Activated CD4-positive, alpha-beta T cell treated with anti-CD3 and anti-CD28 coated beads, Interleukin-2, Interleukin-4, amounts not matched to agents 100 ng/mL and 50 ng/mL, durations not matched to agents 16 hours and 8 hours (primary cell): ENCODE results near the gene GRIK3.

Experiments used
- DNase-seq: peaks from one replicate; pipeline ENCODE4 v3.0.0-alpha.2; 2020; ENCODE audit warnings: low spot score

The GRIK3 gene

DNA sequence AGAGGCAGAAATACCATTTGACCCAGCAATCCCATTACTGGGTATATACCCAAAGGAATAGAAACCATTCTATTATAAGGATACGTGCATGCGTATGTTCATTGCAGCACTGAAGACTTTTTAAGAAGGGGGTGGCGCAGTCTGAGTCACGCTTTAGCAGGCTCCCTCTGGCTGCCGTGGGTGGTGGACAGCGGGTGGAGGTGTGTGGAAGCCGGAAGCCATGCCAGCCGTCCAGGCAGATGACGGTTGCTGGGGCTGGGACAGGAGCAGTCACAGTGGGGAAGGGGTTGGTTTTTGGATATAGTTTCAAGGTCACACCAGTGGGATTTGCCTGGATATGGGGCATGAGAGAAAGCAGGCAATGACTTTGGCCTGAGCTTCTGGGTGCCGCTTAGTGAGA is 270.5 kb downstream of the GRIK3 start:
- DNase-seq: no peak

DNA sequence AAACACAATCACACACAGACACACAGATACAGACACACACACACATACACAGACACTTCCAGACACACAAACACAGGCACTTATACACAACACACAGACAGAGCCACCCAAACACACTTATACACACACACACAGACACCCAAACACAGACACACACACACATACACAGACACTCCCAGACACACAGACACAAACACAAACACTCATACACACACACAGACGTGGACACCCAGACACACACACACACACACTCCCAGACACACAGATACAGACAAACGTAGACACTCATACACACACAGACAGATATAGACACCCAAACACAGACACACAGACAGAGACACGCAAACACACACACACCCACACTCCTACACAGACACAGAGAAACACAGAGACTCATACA is 272.1 kb downstream of the GRIK3 start:
- no peak for DNase-seq

DNA sequence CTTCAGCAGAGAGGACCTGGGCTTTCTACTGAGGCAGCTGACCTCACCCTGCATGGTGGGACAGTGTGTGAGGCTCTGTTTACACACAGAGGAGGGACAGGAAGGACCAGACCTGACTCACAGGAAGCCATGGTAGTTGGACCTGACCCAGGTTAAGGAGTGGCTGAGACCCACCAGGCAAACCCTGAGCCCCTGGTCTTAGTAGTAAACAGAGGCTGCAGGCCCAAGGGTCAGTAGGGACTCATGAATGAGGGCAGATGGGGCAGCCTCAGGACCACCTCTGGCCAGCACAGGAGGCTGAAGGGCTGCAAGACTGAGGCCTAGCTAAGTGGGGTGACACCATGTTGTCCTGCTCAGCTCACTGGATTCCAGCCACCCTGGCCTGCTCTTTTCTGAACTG is 273.2 kb downstream of the GRIK3 start:
- DNase-seq: no peak

DNA sequence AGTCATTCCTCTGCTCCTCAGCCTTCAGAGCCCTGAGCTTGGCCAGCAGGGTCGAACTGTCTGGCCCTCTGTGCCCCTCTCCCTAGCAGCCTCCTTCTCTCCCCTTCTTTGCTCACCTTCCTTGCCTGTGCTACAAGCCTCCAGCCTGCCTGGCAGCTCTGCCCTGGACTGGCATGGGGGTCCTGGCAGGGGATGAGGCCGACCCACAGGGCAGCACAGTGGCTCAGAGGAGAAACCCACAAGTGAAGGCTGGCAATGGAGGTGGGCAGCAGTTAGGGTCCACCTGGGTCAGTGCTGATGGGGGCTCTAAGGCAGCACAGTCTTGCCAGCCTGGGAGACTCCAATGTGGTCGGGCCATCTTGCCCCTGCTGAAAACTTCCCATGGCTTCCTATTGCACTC is 274.2 kb downstream of the GRIK3 start:
- DNase-seq: no peak

DNA sequence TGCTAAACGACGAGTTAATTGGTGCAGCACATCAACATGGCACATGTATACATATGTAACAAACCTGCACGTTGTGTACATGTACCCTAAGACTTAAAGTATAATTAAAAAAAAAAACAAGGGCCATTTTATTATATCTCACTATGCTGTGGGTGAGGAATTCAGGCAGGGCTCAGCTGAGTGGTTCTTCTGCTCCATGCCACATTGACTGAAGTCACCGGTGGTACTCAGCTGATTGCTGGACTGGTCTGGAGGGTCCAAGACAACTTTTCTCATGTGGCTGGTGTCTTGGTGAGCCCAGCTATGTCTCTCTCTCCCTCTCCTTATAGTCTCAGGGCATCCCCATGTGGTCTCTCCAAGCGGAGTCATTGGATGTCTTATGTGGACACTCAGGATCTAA is 275.0 kb downstream of the GRIK3 start:
- no peak for DNase-seq

DNA sequence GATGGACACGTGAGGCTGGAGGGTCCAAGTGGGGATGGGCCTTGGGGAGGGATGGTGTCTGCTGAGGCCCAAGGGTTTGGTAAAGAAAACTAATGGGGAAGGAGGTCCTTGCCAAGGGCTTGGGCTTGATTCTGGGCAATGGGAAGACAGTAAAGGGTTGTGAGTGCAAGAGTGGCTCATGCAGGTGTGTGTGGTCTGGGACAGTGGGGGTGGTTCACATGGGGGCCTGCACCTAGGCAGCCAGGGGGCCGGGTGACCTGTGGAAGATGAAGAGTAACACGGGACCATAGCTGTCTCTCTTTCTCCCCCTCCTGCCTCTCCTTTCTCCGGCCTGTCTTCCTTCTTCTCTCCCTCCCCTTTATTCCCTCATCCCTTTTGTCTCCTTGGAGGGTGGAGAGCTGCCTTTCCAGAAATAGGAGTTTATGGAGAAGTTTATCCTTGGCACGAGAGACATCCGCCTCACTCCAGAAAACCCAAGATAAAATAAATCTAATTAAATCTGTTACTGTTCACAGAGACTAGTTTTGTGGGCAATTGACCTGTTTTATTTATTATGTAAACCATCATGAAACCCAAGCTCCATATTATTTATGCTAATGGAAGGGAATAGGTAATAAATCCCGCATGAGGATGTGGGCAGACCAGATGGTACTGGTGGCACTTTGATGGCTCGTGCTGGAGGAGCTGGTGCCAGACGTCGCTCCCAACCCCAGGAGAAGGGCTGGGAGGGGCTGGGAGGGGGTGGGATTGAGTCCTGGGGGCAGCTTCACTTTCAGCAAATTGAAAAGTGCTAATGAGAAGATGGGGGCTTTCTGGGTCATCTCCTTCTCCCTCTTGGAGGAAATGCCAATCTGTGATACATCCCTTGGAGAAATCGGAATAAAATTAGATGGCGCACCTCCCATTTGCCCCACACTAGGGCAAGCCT is 278.7 kb downstream of the GRIK3 start:
- DNase-seq: no peak

DNA sequence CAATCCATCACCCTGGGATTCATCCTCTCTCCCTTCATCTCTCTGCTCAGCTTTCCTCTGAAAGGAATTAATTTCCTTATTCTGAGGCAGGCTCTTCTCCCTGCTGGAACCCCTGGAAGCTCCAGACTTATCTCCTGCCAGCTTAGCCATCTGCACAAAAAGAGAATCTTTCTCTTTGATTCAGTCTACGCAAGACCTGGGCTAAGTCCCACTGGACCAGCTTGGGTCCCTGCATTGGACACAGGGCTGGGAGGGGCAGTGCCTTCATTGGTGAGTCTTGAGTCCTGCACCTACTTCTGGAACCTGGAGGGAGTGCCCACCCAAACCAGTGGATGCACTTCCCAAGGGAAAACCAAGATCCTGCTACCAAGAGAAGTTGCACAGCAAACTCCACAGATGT is 279.9 kb downstream of the GRIK3 start:
- no peak for DNase-seq

DNA sequence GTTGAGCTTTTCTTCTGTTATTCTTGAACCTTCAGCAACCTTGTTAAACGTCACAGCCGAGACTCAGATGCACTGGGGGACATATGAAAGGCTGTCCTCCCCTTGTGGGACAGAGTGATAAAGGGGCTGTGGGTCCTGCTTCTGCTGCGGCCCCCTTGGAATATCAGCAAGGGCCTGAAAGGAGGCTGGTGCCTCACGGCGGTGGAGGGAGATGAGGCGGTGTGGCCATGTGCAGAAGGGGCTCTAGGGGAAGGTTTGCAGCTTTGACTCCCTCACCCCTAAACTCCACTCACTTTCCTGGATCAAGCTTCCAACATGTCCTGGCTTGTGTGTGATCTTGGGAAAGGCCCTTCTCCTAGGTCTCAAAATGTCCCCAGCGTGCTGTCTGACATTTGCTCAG is 280.9 kb downstream of the GRIK3 start:
- no peak for DNase-seq

DNA sequence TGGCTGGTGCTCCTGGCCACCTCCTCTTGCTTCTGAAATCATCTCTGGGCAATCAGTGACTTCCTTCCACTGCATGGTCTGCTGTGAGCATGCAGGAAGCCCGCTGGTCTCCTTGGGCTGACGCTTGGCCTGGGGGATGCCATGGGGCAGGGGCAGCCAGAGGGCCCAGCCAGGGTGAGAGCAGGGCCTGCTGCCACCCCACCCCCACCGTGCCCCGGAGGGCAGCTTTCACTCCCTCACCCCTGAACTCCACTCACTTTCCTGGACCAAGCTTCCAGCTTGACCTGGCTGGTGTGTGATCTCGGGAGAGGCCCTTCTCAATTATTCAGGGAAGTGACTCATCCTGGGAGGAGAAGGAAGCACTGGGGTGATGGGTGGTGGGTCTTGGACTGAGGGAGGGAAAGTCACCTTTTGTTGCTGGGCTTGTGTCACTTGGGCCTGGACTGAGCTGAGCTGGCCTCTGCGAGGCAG is 281.4 kb downstream of the GRIK3 start:
- no peak for DNase-seq

DNA sequence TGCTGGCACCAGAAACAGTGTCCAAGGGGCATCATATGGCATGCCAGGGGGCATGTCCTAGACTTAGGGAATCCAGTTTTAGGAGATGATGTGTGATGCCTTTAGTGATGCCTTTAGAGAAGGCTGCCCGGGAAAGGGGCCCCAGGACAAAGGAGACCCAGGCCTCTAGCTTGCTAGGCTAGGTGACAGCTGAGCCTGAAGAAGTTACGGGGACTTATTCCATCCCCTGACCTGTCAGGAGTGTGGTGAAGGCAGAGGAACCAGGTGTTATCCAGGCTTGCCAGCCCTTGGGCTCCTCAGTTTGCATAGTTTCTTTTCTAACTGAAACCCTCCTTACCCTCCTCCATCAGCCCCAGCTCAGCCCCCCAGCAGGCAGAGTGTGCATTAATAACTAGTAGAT is 281.9 kb downstream of the GRIK3 start:
- no peak for DNase-seq

DNA sequence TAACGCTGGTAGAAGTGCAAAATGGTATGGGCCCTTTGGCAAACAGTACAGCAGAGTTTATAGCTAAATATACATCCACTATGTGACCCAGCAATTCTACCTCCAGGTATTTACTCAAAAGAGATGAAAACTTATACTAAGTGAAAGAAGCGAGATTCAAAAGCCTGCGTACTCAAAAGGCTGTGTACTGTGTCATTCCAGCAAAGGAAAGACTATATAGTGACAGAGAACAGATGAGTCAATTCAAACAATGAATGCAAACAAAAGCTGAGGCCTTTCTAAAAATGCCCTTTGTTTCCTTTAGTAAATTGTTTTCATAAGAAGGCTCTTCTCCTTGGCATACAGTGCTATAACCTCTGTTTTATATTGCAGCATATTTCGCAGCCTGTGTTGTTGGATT is 282.8 kb downstream of the GRIK3 start:
- no peak for DNase-seq

DNA sequence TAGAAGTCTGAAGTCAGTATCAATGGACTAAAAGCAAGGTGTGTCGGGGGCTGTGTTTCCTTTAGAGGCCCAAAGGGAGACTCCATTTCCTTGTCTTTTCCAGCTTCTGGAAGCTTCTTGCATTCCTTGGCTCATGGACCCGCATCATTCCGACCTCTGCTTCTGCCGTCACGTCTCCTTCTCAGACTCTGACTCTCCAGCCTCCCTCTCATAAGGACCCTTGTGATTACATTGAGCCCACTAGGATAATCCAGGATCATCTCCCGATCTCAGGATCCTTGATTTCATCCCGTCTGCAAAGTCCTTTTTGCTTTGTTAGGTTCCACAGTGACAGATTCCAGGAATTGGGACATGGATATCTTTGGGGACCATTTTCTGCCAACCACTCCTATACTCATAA is 285.8 kb downstream of the GRIK3 start:
- no peak for DNase-seq
